T-helper 22 cell (primary cell): ENCODE results near the gene CKS1B.
A peak's percentile ranks its signal among the peaks of the same experiment; 100 is the strongest.

Experiments
- DNase-seq: peaks from one replicate; pipeline ENCODE4 v3.0.0-alpha.2; 2020; ENCODE audit warnings: low read depth

CKS1B gene

DNA sequence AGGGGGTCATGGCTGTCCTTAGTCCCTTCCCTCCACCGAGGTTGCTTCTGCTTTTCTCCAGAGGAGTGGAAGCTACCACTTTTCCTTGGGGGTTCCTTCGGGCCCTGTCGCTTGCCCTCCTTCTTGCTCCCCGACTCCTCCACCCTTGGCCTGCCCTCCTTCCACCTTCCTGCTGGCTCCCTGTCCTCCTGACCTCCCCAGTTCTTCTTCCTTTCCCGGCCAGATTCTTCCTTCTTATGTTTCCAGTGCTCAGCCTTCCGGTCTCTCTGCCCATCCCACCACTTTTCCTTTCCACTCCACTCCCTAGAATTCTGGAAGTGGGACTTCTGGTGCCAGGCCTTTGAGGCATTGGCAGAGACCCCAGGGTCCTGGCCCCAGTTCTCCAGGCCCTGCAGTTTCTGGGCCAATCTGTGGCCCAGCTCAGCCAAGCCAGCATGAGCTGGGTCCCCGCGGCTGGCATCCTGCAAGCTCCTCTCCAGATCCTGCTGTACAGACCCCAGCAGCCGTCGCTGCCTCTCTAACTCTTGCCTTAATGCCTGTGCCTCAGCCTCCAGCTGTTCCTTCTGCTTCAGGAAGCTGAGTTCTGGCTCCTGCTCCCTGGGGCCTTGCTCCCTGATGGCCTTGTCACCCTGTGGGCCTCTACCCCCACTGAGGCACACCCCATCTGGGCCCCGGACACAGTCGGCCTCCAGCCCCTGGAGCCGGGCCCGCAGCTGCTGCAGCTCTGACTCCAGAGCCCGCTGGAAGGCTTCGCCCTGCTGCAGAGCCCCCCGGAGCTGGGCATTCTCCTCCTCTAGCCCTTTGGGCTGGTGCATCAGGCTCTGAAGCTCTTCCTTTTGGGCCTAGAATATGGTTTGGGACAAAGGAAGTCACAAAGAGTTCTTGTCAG, 28.3 kb upstream of the CKS1B start:
- DNase-seq: no peak

DNA sequence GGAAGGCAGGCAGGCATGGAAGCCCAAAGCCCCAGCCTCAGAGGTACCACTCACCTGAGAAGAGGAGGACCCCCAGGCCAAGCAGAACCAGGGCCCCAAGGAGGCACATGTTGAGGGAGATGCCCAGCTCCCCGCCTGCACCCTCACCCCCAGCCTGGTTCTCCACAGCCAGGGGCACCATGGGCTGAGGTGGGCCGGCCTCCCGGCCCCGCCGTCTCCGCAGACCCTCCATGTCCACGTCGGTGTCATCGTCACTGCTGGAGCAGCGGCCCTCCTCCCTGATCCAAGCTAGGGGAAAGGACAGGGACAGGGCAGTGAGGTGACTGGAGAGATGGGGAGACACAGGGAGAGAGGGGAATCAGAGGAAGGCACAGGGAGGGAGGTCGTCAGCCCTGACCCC, 26.4 kb upstream of the CKS1B start:
- DNase-seq: no peak

GRCh38 chr1:154951901-154952657, 22.4 kb upstream of the CKS1B start:
- DNase-seq: peak; percentile 78

DNA sequence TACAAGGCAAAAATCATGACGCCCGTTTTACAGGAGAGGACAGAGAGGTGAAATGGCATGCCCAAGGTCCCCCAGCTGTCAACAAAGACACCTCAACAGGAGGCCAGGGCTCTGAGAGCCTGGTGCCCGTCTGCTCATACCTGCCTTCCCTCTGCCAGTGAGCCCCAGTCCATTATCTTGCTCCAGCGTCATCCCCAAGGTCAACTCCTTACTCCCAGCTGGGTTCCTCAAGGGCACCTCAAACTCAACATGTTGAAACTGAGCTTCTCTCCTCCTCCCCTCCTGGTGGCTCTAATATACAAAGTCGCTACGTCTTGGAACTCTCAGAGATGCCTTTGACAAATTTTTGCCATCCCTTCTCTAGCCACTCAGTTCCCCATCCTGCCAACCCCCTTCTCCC, 21.8 kb upstream of the CKS1B start:
- DNase-seq: no peak

GRCh38 chr1:154953611-154954038, 20.9 kb upstream of the CKS1B start:
- no peak for DNase-seq

DNA sequence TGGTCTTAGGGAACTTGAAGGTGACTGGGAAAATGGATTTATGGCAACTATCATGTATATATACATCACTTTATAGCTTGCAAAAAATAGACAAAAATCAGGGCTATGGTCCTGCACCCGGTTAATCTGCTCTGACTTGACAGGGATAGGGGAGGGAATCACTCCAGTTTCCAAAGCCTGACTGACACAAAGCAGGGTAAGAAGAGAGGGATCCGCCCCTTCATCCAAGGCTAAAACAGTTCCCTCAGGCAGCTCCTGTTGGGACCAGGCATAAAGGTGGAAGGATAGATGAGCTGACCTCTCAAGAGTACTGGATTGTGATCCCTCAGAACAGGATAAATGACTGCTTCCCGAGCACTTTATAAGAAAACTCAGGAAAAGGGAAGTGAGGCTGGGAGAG, 19.9 kb upstream of the CKS1B start:
- no peak for DNase-seq

DNA sequence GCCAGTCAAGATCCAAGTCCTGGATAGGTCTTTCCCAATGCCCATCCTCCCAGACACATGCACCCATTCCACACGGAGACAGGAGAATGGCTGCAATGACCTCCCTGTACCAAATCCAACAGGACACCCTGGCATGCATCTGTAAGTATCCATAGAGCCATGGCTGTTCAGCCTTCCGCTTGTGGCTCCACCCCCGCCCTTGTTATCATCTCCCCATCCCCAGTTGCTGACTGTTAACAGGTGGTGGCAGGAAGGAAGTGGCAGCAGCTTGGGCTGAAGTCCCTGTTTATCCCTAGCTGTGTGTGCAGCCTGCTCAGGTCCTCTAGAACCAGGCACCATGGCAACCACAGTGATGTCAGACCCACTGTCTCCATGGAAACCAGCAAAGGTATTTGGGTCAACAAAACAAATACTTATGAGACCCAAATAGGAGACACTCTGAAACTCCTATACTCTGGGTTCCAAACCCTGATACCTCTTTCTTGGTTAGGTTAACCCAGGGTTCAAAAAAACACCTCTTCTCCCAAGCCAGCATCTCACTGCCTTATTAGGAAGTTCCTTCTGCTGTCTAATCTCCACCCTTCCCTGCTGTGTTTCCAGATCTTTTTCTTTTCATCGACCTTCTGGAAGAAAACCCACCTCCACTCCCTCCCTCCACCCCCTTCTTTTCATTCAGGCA, 19.3 kb upstream of the CKS1B start:
- DNase-seq: peak; percentile 98

DNA sequence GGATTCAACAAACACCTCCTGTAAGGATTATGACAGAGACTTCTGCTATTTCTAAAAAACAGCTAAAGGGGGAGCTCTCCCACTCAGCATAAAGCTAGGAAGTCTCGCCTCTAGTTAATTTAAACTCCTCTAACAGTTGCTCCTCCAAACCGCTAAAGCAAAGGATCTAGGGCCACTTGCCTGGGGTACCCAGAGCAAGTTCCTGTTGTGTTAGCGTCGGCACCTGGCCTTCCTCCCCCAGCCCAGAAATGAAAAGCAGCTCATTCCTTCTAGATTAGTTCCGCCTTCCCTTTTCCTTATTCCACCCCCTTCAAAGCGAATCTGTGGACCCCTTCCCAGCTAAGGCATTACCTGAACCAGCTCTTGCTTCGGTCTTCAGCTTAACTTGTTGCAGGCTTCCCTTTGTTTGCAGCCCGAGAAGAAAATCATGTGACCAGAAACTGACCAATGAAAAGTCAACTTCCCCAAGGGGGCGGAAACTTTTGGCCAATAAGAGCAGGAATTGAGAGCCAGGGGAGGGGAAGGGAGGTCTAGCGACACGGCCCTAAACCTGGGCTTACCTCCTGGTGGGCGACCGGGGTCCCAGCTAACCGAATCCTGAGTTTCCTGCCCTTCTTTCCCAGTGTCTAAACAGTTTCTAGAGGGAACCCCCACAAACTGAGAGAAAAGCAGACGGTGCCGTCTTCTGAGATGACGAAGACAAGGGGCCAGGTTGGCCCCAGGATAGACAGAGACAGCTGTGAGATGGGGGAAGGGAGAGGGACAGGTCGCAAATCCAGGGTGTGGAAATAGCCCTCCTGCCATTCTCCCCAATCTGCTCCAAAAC, 18.6 kb upstream of the CKS1B start, which contains the start of gene PBXIP1:
PBXIP1 (minus strand) TSS at position 382 of the 826 bp plus-strand sequence. CDS start 2,378 bp downstream, outside the sequence.
- DNase-seq: peak; percentile 73

GRCh38 chr1:154956544-154956941, 17.9 kb upstream of the CKS1B start:
- no peak for DNase-seq

- DNase-seq: no peak
Observed at GRCh38 chr1:154957091-154957657, 17.3 kb upstream of the CKS1B start.

DNA sequence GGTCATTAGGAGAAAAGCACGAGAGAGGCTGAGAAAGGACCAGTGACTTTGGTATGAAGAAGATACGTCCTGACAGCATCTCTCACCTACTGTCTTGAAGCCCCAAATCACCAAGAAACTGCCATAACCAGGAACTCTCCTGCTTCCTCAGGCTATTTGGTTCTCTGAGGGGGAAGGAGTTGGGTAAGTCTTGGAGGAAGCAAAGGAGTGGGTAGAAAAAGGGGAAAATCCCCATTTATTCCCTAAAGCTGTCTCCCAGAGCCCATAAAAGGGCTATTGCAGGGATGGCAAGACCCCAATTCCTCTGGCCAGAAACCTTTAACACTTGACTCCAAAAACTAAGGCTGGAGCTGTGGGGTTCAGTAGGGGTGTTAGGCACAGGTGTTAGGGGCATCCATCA, 16.4 kb upstream of the CKS1B start:
- DNase-seq: no peak

GRCh38 chr1:154958681-154959425, 15.6 kb upstream of the CKS1B start:
- DNase-seq: no peak

DNA sequence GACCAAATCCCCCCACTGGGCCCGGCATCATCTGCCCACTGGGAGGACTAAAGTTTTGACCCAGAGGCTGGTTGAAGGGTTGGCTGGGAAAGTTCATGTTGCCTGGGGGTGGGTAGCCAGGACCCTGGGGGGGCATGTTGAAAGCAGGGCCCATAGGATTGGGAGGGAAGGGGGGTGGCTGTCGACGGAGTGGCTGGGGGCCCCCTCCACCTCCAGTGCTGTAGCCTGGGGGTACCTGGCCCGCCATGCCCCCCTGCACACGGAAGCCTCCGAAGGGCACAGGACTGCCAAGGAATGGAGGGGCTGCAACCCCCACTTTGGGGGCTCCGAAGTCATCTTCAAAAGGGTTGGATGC, 15.1 kb upstream of the CKS1B start:
- DNase-seq: no peak

DNA sequence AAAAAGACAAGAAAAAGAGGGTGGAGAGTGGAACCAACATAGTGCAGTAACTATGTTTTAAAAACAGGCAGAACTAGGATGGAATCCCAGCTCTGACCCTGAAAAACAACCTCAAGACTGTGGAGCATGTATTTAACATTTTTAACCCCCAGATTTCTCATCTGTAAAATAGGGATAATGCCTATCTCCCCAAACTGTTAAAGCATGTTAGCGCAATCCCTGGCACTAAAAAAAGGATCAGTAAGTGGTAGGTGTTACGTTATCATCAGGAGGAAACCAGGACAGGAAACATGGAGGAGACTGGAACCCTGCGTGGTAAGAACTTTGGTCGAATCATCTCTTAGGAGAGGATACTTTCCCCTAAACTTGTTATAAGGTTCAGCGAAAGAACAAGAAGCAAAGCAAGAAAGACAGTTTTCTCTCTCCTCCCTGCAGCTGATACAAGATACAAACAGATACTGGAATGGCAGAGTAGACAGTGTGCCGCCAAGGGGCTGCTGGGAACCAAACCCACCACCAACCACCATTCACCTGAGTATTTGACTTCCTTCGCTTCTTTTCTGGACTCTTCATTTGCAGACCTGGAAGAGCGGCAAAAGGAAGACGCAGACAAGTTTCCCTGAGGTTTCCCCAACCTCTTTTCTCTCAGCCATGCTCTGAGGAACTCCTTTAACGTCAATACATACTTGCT, 13.9 kb upstream of the CKS1B start:
- DNase-seq: no peak

DNA sequence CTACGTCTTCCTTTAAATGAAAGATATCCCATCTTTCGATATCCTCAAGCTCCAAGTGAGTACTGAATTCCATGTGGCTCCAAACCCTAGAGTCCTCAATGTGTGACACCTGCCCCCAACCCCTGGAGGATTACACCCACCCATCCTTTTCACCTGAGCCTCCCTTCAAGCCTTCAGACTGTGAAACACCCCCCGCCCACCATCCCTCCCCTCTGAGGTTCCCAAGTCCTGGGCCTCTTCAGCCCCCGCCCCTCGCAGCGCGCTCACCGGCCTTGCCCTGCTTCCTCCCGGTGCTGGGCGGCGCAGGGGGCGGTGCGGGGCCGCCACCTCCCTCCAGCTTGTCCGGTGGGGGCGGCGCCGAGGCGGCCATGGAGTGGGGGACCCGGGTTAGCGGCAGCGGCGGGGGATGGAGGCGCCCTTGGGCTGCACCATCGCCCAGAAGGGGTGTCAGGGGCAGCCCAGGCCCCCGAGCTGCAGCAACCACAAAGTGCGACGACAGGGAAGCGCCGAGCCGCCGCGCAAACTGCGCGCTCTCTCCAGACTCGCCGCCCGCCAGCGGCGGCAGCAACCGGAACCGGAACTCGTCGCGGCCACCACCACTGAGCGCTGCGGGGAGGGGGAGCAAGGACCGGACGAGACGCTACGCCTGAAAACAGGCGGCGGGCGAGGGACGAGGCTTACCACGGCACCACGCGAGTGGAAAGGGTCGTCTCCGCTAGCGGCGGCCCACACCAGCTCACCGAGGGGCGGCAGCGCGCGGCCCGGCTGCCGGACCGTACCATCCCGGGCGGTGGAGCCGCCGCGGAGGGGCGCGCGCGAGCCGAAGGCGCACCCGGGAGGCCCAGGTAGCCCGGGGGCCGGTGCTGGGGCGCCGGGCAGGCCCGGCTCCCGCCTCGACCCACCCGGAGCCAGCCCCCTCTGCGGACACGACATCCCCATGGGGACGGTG, 13.0 kb upstream of the CKS1B start, which contains the start of gene PYGO2:
PYGO2 (minus strand) TSS at position 576 of the 949 bp plus-strand sequence; CDS start at position 370, 206 bp downstream.
- DNase-seq: peak; percentile 80

DNA sequence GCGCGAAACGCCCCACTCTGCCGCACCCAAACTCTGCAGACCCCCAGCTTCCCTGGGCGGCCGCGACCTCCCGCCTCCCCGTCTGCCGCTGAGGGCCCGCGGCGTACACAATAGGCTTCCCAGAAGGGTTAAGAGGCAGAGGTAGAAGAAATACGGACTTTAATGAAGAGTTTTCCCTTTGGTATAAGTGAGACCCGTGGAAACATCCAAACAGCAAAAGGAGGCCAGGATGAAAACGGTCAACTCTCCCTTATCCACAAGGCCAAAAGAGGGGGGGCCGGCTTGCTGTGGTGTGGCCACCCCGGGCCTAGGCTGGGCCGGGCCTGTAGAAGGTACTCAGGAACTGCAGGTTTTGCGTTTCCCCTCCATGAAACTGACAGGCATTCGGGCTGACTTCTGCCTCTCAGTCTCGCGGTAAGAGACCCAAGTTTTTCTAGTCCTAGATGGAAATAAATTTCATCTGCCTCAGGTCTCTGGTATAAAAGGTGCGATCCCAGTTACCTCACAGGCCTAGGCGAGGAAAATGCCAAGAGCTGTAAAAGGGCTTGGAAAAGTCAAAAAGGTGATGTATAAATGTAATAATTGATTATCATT, 12.2 kb upstream of the CKS1B start:
- no peak for DNase-seq

DNA sequence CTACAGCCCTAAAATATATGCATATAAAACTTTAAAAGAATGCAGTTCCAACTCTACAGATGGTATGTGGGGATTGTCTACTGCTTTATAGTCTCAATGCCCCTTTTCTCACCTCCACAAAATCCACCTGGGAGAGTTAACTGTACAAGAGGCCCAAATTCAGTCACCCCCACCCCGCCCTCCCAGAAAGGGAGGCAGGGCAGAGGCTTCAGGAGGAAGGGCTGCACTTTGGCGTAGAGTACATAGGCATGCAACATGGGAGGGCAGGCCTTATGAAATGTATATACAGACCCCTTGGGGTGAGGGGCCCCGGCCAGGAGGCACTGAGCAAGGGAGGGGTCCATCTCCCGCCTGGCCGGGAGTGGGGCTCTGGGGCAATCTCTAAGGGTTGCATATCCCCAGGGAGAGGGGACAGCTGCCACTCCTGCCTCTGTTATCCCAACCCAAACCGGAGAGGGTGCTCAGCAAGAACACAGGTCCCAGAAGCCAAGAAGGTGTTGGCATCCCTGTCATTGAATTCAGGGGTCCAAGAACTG, 11.6 kb upstream of the CKS1B start:
- DNase-seq: no peak

GRCh38 chr1:154963643-154964042, 10.8 kb upstream of the CKS1B start:
- no peak for DNase-seq
